ENCODE measurements around the gene RBM19. TPM values are rescaled to one million over a fixed set of nuclear protein-coding genes. Genes with fewer than 3 reads are reported as not detected.

Gene RBM19
- total and polyA plus RNA-seq, 3 experiments from 2014 or later, result 12.6 to 114 (median 109) TPM

- H3K9me3 Mint-ChIP-seq, result no peaks in the 10 kb centered on the region
- peaks cover 0 to 51% (median 8%) of the 10 kb centered on the region in 3 donors for H3K36me3 Mint-ChIP-seq
- no peaks in the 10 kb centered on the region for H3K9me3 ChIP-seq (ENCODE audit: low read length)
- H3K4me3 ChIP-seq (ENCODE audit: low read length), result no peak overlapping the region
- H3K27ac ChIP-seq (ENCODE audit: low read depth, low read length), result no peak overlapping the region
- ChIA-PET POLR2A (no interaction called here), CTCF (no interaction called here)
- H3K27me3 ChIP-seq (ENCODE audit: insufficient read depth, low read length, poor library complexity, severe bottlenecking), result no peaks in the 10 kb centered on the region
- H3K36me3 ChIP-seq (ENCODE audit: insufficient read depth, low read length), result peaks cover 12% of the 10 kb centered on the region
- no peak overlapping the region for H3K27ac Mint-ChIP-seq
- no peaks in the 10 kb centered on the region for H3K27me3 Mint-ChIP-seq
- no peak overlapping the region for H3K4me3 Mint-ChIP-seq
- no peak for DNase-seq
- peaks cover 37 to 38% (median 37%) of the 10 kb centered on the region in 3 donors for H3K4me1 Mint-ChIP-seq
- H3K4me1 ChIP-seq (ENCODE audit: insufficient read depth, low read length), result no peaks in the 10 kb centered on the region
Measured at GRCh38 chr12:113860950-113861349, 105.2 kb downstream of the RBM19 start.

- Histone ChIP-seq H3K27ac (ENCODE audit: low read depth, low read length) (no peak overlapping the region), H3K9me3 (ENCODE audit: low read length) (no peaks in the 10 kb centered on the region), H3K4me3 (ENCODE audit: low read length) (no peak overlapping the region), H3K36me3 (ENCODE audit: insufficient read depth, low read length) (peaks cover 12% of the 10 kb centered on the region), H3K4me1 (ENCODE audit: insufficient read depth, low read length) (no peaks in the 10 kb centered on the region), H3K27me3 (ENCODE audit: insufficient read depth, low read length, poor library complexity, severe bottlenecking) (no peaks in the 10 kb centered on the region)
- H3K4me1 Mint-ChIP-seq, result peaks cover 34 to 35% (median 34%) of the 10 kb centered on the region in 3 donors
- POLR2A ChIA-PET, result no interaction called here
- H3K4me3 Mint-ChIP-seq, result no peak overlapping the region
- H3K27me3 Mint-ChIP-seq, result no peaks in the 10 kb centered on the region
- peaks cover 0 to 56% (median 5%) of the 10 kb centered on the region in 3 donors for H3K36me3 Mint-ChIP-seq
- H3K27ac Mint-ChIP-seq, result no peak overlapping the region
- CTCF ChIA-PET, result no interaction called here
- no peak for DNase-seq
- H3K9me3 Mint-ChIP-seq, result no peaks in the 10 kb centered on the region
Measured at GRCh38 chr12:113860059-113860820, 105.9 kb downstream of the RBM19 start.

- no peak overlapping the region for H3K27ac ChIP-seq (ENCODE audit: low read depth, low read length)
- ChIA-PET CTCF (no interaction called here), POLR2A (no interaction called here)
- H3K36me3 ChIP-seq (ENCODE audit: insufficient read depth, low read length), result peaks cover 12% of the 10 kb centered on the region
- H3K9me3 ChIP-seq (ENCODE audit: low read length), result no peaks in the 10 kb centered on the region
- Mint-ChIP-seq H3K4me1 (peaks cover 20 to 22% (median 21%) of the 10 kb centered on the region in 3 donors), H3K4me3 (no peak overlapping the region), H3K27me3 (no peaks in the 10 kb centered on the region), H3K36me3 (peaks cover 0 to 67% (median 5%) of the 10 kb centered on the region in 3 donors), H3K9me3 (no peaks in the 10 kb centered on the region), H3K27ac (no peak overlapping the region)
- H3K4me3 ChIP-seq (ENCODE audit: low read length), result no peak overlapping the region
- no peaks in the 10 kb centered on the region for H3K27me3 ChIP-seq (ENCODE audit: insufficient read depth, low read length, poor library complexity, severe bottlenecking)
- no peaks in the 10 kb centered on the region for H3K4me1 ChIP-seq (ENCODE audit: insufficient read depth, low read length)
- DNase-seq, result no peak
Measured at GRCh38 chr12:113858841-113859386, 107.2 kb downstream of the RBM19 start.

- DNase-seq, result no peak
- Mint-ChIP-seq H3K27ac (no peak overlapping the region), H3K36me3 (peaks cover 0 to 79% (median 5%) of the 10 kb centered on the region in 3 donors), H3K27me3 (no peaks in the 10 kb centered on the region), H3K4me3 (no peak overlapping the region), H3K4me1 (peaks cover 5 to 6% (median 5%) of the 10 kb centered on the region in 3 donors), H3K9me3 (no peaks in the 10 kb centered on the region)
- Histone ChIP-seq H3K27me3 (ENCODE audit: insufficient read depth, low read length, poor library complexity, severe bottlenecking) (no peaks in the 10 kb centered on the region), H3K36me3 (ENCODE audit: insufficient read depth, low read length) (peaks cover 12% of the 10 kb centered on the region), H3K27ac (ENCODE audit: low read depth, low read length) (no peak overlapping the region), H3K4me3 (ENCODE audit: low read length) (no peak overlapping the region), H3K4me1 (ENCODE audit: insufficient read depth, low read length) (no peaks in the 10 kb centered on the region), H3K9me3 (ENCODE audit: low read length) (no peaks in the 10 kb centered on the region)
- ChIA-PET CTCF (no interaction called here), POLR2A (no interaction called here)
Measured at GRCh38 chr12:113857371-113857770, 108.8 kb downstream of the RBM19 start.

GRCh38 chr12:113855998-113856397, 110.1 kb downstream of the RBM19 start:
- H3K27ac Mint-ChIP-seq, result no peak overlapping the region
- no peaks in the 10 kb centered on the region for H3K4me1 ChIP-seq (ENCODE audit: insufficient read depth, low read length)
- H3K27me3 Mint-ChIP-seq, result no peaks in the 10 kb centered on the region
- no peak for DNase-seq
- peaks cover 0 to 80% (median 5%) of the 10 kb centered on the region in 3 donors for H3K36me3 Mint-ChIP-seq
- no peak overlapping the region for H3K4me3 Mint-ChIP-seq
- no peak overlapping the region for H3K4me3 ChIP-seq (ENCODE audit: low read length)
- CTCF ChIA-PET, result no interaction called here
- H3K4me1 Mint-ChIP-seq, result no peaks in the 10 kb centered on the region
- H3K27ac ChIP-seq (ENCODE audit: low read depth, low read length), result no peak overlapping the region
- no peaks in the 10 kb centered on the region for H3K27me3 ChIP-seq (ENCODE audit: insufficient read depth, low read length, poor library complexity, severe bottlenecking)
- no peaks in the 10 kb centered on the region for H3K9me3 Mint-ChIP-seq
- peaks cover 12% of the 10 kb centered on the region for H3K36me3 ChIP-seq (ENCODE audit: insufficient read depth, low read length)
- POLR2A ChIA-PET, result no interaction called here
- no peaks in the 10 kb centered on the region for H3K9me3 ChIP-seq (ENCODE audit: low read length)

- ChIA-PET CTCF (no interaction called here), POLR2A (no interaction called here)
- no peak overlapping the region for H3K4me3 ChIP-seq (ENCODE audit: low read length)
- Mint-ChIP-seq H3K36me3 (peaks cover 0 to 77% (median 10%) of the 10 kb centered on the region in 3 donors), H3K4me3 (no peak overlapping the region), H3K4me1 (no peaks in the 10 kb centered on the region), H3K27ac (peak overlapping the region in 1 of 8 donors; percentile 60), H3K9me3 (no peaks in the 10 kb centered on the region), H3K27me3 (no peaks in the 10 kb centered on the region)
- H3K4me1 ChIP-seq (ENCODE audit: insufficient read depth, low read length), result no peaks in the 10 kb centered on the region
- DNase-seq, result no peak
- peaks cover 12% of the 10 kb centered on the region for H3K36me3 ChIP-seq (ENCODE audit: insufficient read depth, low read length)
- no peak overlapping the region for H3K27ac ChIP-seq (ENCODE audit: low read depth, low read length)
- H3K27me3 ChIP-seq (ENCODE audit: insufficient read depth, low read length, poor library complexity, severe bottlenecking), result no peaks in the 10 kb centered on the region
- no peaks in the 10 kb centered on the region for H3K9me3 ChIP-seq (ENCODE audit: low read length)
Measured at GRCh38 chr12:113854385-113855142, 111.6 kb downstream of the RBM19 start.

- Mint-ChIP-seq H3K4me1 (no peaks in the 10 kb centered on the region), H3K36me3 (peaks cover 0 to 78% (median 10%) of the 10 kb centered on the region in 3 donors), H3K27me3 (no peaks in the 10 kb centered on the region), H3K4me3 (no peak overlapping the region), H3K27ac (peak overlapping the region in 1 of 8 donors; percentile 33), H3K9me3 (no peaks in the 10 kb centered on the region)
- peaks cover 7% of the 10 kb centered on the region for H3K36me3 ChIP-seq (ENCODE audit: insufficient read depth, low read length)
- ChIA-PET POLR2A (no interaction called here), CTCF (no interaction called here)
- DNase-seq, result no peak
- no peaks in the 10 kb centered on the region for H3K4me1 ChIP-seq (ENCODE audit: insufficient read depth, low read length)
- H3K27me3 ChIP-seq (ENCODE audit: insufficient read depth, low read length, poor library complexity, severe bottlenecking), result no peaks in the 10 kb centered on the region
- no peaks in the 10 kb centered on the region for H3K9me3 ChIP-seq (ENCODE audit: low read length)
- H3K4me3 ChIP-seq (ENCODE audit: low read length), result no peak overlapping the region
- H3K27ac ChIP-seq (ENCODE audit: low read depth, low read length), result no peak overlapping the region
Measured at GRCh38 chr12:113853491-113853890, 112.6 kb downstream of the RBM19 start.
